IPS-18c (cell line): ENCODE data around the gene DNAAF5.
"Not testable (repeated sequence)": the region's sequence is repeated elsewhere in the genome, so short reads cannot be mapped to it uniquely, and the experiment has no call there.

Experiments used
- H3K4me3 ChIP-seq: 2 replicates; pipeline ENCODE4 v1.7.0; 2013; ENCODE audit warnings: low read depth, mild to moderate bottlenecking, low read length, moderate library complexity; ENCODE audit not compliant: insufficient read depth
- H3K9me3 ChIP-seq: one replicate; pipeline ENCODE4 v1.6.1; 2013; ENCODE audit warnings: mild to moderate bottlenecking, low read length, moderate library complexity; ENCODE audit not compliant: control insufficient read depth, insufficient read depth

DNAAF5 gene

GRCh38 chr7:752256-752655, 25.8 kb downstream of the DNAAF5 start:
- H3K4me3 ChIP-seq, H3K9me3 ChIP-seq: not testable (repeated sequence)

- Histone ChIP-seq H3K4me3 (no peak overlapping the region), H3K9me3 (no peaks in the 10 kb centered on the region)
Measured at GRCh38 chr7:753190-753589, 26.7 kb downstream of the DNAAF5 start.

GRCh38 chr7:754531-755412, 28.3 kb downstream of the DNAAF5 start:
- H3K9me3 ChIP-seq: no peaks in the 10 kb centered on the region
- H3K4me3 ChIP-seq: no peak overlapping the region

GRCh38 chr7:755413-755805, 28.9 kb downstream of the DNAAF5 start:
- H3K9me3 ChIP-seq: no peaks in the 10 kb centered on the region
- no peak overlapping the region for H3K4me3 ChIP-seq

- Histone ChIP-seq H3K4me3 (no peak overlapping the region), H3K9me3 (no peaks in the 10 kb centered on the region)
Measured at GRCh38 chr7:756231-756927, 29.9 kb downstream of the DNAAF5 start.

GRCh38 chr7:756928-757560, 30.5 kb downstream of the DNAAF5 start:
- Histone ChIP-seq H3K9me3 (no peaks in the 10 kb centered on the region), H3K4me3 (no peak overlapping the region)

- Histone ChIP-seq H3K4me3 (no peak overlapping the region), H3K9me3 (no peaks in the 10 kb centered on the region)
Measured at GRCh38 chr7:757741-758163, 31.3 kb downstream of the DNAAF5 start.

GRCh38 chr7:759569-759968, 33.1 kb downstream of the DNAAF5 start:
- Histone ChIP-seq H3K9me3 (no peaks in the 10 kb centered on the region), H3K4me3 (no peak overlapping the region)

GRCh38 chr7:760006-760405, 33.5 kb downstream of the DNAAF5 start:
- Histone ChIP-seq H3K4me3 (no peak overlapping the region), H3K9me3 (no peaks in the 10 kb centered on the region)

GRCh38 chr7:761101-761500, 34.6 kb downstream of the DNAAF5 start:
- H3K4me3 ChIP-seq: no peak overlapping the region
- H3K9me3 ChIP-seq: no peaks in the 10 kb centered on the region

- Histone ChIP-seq H3K4me3 (no peak overlapping the region), H3K9me3 (no peaks in the 10 kb centered on the region)
Measured at GRCh38 chr7:761631-762030, 35.1 kb downstream of the DNAAF5 start.

- Histone ChIP-seq H3K9me3 (no peaks in the 10 kb centered on the region), H3K4me3 (no peak overlapping the region)
Measured at GRCh38 chr7:762885-763284, 36.4 kb downstream of the DNAAF5 start.

- Histone ChIP-seq H3K9me3 (no peaks in the 10 kb centered on the region), H3K4me3 (no peak overlapping the region)
Measured at GRCh38 chr7:763762-764161, 37.3 kb downstream of the DNAAF5 start.

- no peaks in the 10 kb centered on the region for H3K9me3 ChIP-seq
- no peak overlapping the region for H3K4me3 ChIP-seq
Measured at GRCh38 chr7:765383-765782, 38.9 kb downstream of the DNAAF5 start.

GRCh38 chr7:767580-767940, 41.1 kb downstream of the DNAAF5 start:
- no peak overlapping the region for H3K4me3 ChIP-seq
- H3K9me3 ChIP-seq: no peaks in the 10 kb centered on the region

GRCh38 chr7:767941-768731, 41.6 kb downstream of the DNAAF5 start:
- H3K9me3 ChIP-seq: no peaks in the 10 kb centered on the region
- no peak overlapping the region for H3K4me3 ChIP-seq

- Histone ChIP-seq H3K4me3 (no peak overlapping the region), H3K9me3 (no peaks in the 10 kb centered on the region)
Measured at GRCh38 chr7:768881-769504, 42.5 kb downstream of the DNAAF5 start.
